Activated effector memory CD4-positive, alpha-beta T cell treated with anti-CD3 and anti-CD28 coated beads, Interleukin-2, amount 50 U/mL, for 16 hours (primary cell): Measurements from ENCODE around the gene NHLH1.

Experiments
- DNase-seq: peaks from one replicate; pipeline ENCODE4 v3.0.0-alpha.2; 2020

The NHLH1 gene

GRCh38 chr1:160414881-160415280, 48.0 kb downstream of the NHLH1 start:
- DNase-seq = no peak

DNA sequence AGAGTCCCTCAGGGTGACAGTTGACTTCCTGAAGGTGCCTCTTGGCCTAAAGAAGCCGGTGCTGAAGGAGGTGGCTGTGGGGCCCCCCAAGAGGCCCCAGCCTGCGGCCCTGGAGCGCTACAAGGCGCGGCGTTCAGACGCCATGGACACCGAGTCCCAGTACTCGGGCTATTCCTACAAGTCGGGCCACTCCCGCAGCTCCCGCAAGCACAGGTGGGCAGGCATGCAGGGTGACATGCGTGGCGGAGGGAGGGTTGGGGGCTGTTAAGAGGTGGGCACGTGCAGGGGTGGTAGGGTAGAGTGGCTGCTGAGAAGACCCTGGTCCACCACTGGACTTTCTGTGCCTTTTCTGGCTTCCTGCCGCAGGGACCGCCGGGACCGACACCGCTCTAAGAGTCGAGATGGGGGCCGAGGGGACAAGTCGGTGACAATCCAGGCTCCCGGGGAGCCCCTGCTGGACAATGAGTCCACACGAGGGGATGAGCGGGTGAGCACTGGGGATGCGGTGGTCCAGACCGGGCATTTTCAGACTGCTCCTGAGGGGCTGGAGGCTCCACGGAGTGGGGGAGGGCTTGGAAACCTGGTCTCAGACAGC, 48.9 kb downstream of the NHLH1 start:
- no peak for DNase-seq

DNA sequence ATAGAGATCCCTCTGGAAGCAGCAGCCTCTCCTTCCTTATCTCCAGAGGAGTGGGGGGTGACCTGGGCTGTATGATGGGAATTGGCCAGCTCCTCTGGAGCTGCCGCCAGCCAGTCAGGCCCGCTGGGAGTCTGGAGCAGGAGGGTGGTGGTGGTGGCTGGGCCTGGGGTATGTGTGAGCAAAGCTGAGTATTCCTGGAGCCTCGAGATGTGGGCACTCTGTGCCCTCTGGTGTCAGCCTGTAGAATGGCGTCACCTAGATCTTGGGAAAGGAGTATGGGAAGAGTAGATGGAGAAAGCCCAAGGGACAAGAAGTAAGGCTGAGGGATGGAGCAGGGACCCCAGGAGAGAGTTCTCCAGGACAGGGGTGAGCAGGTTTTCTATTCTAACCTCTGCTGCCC, 49.5 kb downstream of the NHLH1 start:
- DNase-seq = no peak

GRCh38 chr1:160418483-160418882, 51.6 kb downstream of the NHLH1 start:
- no peak for DNase-seq

DNA sequence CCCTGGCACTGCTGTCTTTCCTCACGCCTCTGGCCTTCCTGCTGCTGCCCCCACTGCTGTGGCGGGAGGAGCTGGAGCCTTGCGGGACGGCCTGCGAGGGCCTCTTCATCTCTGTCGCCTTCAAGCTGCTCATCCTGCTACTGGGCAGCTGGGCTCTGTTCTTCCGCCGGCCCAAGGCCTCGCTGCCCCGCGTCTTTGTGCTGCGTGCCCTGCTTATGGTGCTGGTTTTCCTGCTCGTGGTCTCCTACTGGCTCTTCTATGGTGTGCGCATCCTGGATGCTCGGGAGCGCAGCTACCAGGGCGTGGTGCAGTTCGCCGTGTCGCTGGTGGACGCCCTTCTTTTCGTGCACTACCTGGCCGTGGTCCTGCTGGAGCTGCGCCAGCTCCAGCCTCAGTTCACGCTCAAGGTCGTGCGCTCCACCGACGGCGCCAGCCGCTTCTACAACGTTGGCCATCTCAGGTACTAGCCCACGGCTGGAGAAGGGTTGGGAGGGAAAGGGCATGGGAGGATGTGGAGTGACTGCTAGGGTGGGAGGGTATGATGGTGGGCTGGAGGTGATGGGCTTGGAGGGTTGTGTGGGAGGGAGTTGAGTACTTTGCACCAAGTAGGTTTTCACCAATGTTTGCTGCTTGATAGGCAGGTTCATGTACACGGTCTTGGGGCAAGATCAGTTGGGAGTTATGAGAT, 52.4 kb downstream of the NHLH1 start:
- no peak for DNase-seq

DNA sequence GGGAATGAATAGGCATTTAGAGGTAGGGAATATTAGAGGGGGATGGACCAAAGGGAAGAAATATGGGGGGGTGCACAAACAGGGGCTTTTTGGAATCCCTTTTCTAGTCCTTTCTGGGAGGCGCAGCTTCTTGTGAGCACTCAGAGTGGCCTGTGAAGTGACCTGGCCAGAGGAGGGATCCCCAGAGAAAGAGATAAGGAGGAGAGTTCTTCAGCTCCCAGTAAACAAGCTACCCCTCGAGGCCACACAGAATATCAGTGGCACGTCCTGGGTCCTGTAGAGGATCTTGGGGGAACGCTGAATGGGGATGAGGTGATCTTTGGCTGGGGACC, 52.9 kb downstream of the NHLH1 start:
- no peak for DNase-seq

DNA sequence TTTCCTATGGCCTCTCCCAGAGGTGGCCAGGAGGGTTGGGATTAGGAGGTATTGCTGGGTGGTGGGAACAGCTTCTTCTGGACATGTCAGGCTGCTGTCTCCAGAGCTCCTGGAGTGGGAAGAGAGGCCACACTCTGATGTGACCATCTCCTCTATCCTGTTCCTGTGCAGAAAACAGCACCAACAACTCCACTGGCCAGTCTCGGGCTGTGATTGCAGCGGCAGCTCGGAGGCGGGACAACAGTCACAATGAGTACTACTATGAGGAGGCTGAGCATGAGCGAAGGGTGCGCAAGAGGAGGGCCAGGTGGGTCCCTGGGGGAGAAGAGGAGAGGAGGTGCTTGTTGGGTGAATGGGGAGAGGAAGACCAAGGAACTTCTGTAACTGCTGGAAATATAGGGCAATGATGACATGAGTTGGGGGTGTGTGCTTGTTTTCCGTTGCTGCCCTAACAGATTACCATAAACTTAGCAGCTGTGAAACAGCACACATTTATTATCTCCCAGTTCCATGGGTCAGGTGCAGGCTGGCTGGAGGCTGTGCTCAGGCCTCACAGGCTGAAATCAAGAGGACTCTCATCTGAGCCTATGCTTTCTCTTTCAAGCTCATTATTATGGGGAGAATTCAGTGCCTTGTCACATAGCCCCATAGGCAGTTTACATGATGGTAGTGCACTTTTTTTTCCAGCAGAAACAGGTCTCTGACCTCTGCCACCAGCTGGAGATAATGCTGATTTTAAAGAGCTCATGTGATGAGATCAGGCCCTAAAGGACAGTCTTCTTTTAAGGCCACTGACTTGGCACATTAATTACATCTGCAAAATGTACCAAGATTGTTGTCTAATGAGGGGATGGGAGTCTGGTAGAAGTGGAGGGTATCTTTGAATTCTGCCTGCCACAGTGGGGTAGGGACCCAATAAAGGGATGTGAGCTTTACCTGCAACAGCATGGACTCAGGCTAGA, 54.3 kb downstream of the NHLH1 start:
- no peak for DNase-seq

GRCh38 chr1:160421881-160422280, 55.0 kb downstream of the NHLH1 start:
- DNase-seq = no peak
